ENCODE data around the gene PDE4B. TPM values are rescaled to one million over a fixed set of nuclear protein-coding genes. Genes with fewer than 3 reads are reported as not detected.

PDE4B gene
- total and polyA plus RNA-seq, 10 of the 15 experiments (the other 5 are each of a cell fraction or from before 2014, with no cell fraction given) = 3.0 to 13.2 (median 5.7) TPM

DNA sequence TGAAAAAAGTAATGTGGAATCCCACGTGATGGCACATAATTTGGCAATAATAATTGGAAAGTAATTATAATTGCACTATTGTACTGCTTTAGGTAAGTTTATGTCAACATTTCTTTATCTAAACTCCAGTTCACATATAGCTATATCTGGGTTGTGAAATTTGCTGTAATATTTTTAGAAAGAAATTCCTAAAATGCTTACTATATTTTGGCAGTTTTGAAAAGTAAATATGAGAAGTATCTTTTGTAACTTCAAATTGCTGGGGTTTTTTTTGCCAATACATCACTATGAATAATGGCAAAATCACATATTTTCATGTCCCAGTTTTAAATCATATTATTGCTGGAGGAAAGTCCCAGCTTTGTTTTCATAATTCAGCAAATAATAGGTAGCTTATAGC, 197.5 kb downstream of the PDE4B start (continued):
- TF ChIP-seq ZNF687 (IDR thresholded peaks at IDR 0.05) (no peak), MTA3 (IDR thresholded peaks at IDR 0.05; ENCODE audit: borderline replicate concordance, low read length) (no peak), HCFC1 (IDR thresholded peaks at IDR 0.05; ENCODE audit: low read length) (no peak), SP1 (IDR thresholded peaks at IDR 0.05; ENCODE audit: low read depth, low read length) (no peak), ZNF207 (IDR thresholded peaks at IDR 0.05; ENCODE audit: borderline replicate concordance) (no peak)
- TF ChIP-seq, protein P1, sequence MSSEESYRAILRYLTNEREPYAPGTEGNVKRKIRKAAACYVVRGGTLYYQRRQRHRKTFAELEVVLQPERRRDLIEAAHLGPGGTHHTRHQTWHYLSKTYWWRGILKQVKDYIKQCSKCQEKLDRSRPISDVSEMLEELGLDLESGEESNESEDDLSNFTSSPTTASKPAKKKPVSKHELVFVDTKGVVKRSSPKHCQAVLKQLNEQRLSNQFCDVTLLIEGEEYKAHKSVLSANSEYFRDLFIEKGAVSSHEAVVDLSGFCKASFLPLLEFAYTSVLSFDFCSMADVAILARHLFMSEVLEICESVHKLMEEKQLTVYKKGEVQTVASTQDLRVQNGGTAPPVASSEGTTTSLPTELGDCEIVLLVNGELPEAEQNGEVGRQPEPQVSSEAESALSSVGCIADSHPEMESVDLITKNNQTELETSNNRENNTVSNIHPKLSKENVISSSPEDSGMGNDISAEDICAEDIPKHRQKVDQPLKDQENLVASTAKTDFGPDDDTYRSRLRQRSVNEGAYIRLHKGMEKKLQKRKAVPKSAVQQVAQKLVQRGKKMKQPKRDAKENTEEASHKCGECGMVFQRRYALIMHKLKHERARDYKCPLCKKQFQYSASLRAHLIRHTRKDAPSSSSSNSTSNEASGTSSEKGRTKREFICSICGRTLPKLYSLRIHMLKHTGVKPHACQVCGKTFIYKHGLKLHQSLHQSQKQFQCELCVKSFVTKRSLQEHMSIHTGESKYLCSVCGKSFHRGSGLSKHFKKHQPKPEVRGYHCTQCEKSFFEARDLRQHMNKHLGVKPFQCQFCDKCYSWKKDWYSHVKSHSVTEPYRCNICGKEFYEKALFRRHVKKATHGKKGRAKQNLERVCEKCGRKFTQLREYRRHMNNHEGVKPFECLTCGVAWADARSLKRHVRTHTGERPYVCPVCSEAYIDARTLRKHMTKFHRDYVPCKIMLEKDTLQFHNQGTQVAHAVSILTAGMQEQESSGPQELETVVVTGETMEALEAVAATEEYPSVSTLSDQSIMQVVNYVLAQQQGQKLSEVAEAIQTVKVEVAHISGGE (CRISPR knock-in tag; IDR thresholded peaks at IDR 0.05) = no peak
- TF ChIP-seq, protein P2, sequence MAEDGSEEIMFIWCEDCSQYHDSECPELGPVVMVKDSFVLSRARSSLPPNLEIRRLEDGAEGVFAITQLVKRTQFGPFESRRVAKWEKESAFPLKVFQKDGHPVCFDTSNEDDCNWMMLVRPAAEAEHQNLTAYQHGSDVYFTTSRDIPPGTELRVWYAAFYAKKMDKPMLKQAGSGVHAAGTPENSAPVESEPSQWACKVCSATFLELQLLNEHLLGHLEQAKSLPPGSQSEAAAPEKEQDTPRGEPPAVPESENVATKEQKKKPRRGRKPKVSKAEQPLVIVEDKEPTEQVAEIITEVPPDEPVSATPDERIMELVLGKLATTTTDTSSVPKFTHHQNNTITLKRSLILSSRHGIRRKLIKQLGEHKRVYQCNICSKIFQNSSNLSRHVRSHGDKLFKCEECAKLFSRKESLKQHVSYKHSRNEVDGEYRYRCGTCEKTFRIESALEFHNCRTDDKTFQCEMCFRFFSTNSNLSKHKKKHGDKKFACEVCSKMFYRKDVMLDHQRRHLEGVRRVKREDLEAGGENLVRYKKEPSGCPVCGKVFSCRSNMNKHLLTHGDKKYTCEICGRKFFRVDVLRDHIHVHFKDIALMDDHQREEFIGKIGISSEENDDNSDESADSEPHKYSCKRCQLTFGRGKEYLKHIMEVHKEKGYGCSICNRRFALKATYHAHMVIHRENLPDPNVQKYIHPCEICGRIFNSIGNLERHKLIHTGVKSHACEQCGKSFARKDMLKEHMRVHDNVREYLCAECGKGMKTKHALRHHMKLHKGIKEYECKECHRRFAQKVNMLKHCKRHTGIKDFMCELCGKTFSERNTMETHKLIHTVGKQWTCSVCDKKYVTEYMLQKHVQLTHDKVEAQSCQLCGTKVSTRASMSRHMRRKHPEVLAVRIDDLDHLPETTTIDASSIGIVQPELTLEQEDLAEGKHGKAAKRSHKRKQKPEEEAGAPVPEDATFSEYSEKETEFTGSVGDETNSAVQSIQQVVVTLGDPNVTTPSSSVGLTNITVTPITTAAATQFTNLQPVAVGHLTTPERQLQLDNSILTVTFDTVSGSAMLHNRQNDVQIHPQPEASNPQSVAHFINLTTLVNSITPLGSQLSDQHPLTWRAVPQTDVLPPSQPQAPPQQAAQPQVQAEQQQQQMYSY (CRISPR knock-in tag; IDR thresholded peaks at IDR 0.05) = no peak
- TF ChIP-seq, protein P3, sequence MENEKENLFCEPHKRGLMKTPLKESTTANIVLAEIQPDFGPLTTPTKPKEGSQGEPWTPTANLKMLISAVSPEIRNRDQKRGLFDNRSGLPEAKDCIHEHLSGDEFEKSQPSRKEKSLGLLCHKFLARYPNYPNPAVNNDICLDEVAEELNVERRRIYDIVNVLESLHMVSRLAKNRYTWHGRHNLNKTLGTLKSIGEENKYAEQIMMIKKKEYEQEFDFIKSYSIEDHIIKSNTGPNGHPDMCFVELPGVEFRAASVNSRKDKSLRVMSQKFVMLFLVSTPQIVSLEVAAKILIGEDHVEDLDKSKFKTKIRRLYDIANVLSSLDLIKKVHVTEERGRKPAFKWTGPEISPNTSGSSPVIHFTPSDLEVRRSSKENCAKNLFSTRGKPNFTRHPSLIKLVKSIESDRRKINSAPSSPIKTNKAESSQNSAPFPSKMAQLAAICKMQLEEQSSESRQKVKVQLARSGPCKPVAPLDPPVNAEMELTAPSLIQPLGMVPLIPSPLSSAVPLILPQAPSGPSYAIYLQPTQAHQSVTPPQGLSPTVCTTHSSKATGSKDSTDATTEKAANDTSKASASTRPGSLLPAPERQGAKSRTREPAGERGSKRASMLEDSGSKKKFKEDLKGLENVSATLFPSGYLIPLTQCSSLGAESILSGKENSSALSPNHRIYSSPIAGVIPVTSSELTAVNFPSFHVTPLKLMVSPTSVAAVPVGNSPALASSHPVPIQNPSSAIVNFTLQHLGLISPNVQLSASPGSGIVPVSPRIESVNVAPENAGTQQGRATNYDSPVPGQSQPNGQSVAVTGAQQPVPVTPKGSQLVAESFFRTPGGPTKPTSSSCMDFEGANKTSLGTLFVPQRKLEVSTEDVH (IDR thresholded peaks at IDR 0.05; ENCODE audit: low read depth, partially characterized antibody) = no peak

Measured in GM12878 (cell line).